Stimulated activated CD8-positive, alpha-beta memory T cell treated with anti-CD3 and anti-CD28 coated beads, Interleukin-4, amount 100 ng/mL, for 48 hours (primary cell): ENCODE results near the gene SLC6A8.

ENCODE experiments used
- DNase-seq: peaks from one replicate; pipeline ENCODE4 v3.0.0-alpha.2; 2020

Gene SLC6A8

DNA sequence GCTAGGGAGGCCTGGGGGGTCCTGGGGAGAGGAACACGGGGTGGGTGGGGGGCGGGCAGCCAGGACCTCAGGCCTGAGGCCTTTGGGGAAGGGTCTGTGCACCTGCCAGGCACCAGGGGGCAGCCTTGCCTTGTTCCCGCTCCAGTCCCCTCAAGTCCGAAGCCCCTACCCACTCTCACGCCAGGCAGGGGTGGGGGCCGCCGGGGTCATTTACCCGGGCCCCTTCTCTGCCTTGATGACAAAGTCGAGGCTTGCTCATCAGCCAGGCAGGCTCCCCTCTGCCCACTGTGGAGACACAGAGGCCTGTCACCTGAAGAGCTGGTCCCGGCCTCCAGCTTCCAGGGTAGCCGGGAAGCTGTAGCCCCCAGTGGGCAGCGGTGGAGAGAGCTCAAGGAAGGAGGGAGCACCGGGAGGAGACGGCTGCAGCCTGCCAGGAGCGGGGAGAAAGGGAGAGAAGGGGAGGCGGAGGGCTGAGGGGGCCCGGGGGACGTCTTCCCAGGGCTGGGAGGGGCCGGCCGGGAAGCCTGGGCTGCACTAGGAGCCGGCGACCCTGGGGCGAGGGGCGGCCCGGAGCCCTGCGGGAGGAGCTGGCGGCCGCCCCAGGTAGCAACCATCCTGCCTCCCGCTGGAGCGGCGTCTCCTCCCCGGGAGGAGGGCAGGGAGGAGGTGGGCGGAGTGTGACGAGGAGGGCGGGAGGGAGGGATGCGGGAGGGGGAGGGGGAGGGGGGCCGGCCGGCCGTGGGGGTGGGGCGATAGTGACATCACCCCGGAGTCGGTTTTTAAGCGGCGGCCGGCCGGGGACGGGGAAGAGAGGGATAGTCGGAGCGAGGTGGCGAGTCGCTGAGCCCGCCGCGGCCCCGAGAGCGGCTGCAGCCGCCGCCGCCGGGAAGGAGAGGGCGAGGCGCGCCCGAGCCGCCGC is at the start of gene SLC6A8:
TSS of gene SLC6A8 (plus strand) at position 806 of the 919 bp plus-strand sequence. CDS start 649 bp downstream, outside the sequence.
- peak; percentile 45 for DNase-seq

DNA sequence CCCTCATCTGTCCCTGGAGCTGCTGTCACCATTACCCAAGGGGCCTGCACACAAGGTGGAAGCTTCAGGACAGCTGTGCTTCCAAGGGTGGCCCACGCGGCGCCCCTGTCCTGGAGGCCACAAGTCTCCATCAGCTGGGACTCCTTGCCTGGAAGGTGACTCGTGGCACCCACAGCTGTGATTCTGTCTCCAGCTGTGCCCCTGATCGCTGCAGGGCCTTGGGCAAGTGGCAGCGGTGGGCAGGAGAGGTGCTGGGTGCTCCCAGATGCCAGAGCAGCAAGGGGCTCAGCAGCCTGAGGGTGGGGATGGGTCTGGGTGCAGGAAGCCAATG is 49.7 kb upstream of the SLC6A8 start:
- DNase-seq: no peak

DNA sequence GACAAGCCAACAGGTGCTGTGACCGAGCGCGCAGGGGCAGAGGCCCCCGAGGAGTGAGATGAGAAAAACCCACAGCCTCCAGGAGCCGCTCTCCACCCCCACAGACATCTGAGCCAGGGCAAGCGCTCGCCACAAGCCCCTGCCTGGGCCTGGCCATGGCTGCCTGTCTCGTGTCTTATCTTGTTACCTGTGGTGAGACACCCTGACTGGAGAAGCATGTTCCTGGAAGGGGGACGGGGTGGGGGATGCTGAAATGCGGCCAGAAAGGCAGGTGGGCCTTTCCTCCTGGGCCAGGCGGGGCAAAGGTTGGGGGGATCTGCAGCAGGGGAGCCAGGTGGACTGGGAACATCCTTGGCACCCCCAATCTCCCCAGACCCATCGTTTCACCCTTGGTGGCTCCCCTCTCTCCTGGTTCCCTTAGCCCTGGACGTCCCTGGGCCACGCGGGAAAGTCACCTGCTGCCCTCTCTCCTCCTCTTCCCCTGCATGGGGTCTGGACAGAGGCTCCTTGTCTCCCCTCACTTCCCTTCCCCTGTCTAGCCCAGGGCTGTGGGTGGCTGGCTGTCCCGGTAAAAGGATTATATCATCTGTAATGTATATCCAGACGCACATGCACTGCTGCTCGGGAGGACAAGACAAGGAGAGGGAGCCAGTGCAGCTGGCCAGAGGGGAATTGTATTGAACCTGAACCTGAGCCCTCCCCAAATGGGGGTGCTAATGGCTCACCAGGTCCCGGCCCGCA is 49.1 kb upstream of the SLC6A8 start:
- DNase-seq: no peak

DNA sequence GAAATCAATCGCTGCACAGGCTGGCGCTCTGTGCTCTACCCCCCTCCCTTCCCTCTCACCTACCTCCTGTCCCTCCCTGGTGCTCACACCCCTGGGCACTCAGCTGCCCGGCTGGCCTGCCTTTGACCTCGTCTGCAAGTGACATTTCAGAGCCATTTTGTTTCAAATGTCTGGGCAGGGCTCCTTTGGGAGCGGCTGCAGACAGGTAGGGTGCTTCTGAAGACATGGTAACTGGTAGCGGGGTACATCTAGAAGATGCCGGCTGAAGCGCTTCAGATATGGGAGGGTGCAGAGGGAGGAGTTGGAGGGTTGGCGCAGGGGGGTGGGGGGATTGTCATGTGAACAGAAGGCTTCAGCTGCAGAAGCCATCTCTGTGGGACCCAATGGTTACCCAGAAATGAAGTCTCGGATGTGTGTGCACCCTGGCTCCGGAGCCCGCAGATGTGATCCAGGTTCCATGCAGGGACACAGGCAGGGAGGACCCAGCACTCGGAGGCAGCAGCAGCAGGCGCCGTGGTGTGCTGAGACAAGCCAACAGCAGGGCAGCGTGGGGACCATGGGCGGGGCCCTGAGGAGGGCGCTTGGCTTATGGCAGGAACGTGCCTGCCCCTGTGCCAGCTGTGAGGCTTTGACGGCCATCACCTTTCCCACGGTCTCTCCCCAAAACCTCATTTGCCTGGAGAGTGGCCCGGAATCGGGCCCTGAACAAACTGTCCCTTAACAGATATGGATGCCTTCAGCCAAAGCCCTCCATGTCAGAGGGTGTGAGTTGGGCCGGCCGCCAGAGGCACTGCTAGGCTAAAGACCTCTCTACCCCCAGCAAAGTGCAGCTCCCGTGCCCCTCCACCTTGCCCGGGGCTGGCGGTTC is 48.3 kb upstream of the SLC6A8 start:
- DNase-seq: no peak

DNA sequence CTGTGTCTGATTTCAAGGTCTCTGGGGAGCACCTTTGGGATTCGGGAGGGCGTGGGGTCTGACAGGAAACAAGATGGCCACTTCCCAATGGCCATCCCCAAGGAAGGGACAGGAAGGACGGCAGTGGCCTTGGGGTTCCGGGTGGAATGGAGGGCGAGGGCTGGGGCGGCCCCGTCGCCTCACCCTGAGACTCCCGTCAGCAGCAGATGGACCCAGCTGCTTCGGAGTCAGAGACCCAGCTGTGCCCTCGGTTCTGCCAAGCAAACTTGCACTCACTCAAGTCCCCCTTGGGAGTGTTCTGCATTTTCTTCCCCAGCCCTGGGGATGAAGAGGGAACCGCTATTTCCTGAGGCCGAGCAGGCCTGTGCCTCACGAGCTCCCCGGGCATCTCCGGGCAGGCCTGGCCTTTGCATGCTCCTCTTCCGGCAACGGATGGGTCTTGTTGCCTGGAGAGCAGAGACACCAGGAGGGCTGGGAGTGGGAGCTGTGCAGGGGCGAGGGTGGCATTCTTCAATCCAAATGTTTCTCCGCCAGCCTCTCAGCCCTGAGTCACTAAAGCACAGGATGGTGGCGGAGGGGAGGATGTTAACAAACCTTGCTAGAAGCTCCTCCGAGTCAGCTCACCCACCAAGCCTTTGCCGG is 47.6 kb upstream of the SLC6A8 start:
- DNase-seq: no peak

DNA sequence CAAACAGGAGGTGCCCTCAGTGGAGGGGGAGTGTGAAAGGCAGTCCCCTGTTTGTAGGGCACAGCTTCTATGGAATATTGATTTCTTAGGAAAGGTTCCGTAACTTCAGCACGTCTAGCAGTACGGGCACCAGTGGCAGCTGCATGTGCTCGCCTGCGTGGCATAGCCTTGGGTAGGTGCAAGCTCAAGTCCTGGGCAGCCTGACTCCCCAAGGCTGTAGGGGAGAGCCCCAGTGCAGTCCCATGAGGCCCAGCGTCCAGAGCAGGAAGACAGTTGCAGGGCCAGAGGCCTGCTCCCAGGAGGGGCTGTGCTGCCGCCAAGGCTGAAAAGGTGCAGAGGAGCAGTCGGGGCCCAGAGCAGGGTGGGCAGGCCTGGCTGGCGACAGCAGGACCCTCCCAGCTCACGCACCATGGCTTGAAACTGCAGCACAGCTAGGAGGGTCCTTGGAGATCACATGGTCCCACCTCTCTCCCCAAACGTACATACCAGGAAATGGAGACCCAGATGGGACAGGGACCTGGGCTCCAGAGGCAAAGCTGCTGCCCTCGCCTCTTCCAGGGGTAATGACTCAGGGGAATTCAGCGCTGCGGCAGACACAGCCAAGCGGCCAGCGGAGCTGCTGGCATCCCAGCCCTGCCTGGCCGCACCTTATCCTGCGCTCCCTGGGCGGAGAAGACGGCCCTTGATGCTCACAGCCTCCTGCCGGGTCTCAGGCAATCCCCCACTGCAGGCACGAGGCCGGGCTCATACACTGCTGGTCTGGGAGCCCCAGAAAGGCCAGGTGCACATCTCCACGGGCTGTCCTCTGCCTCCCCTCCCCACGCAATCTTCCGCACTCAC is 46.8 kb upstream of the SLC6A8 start:
- no peak for DNase-seq

DNA sequence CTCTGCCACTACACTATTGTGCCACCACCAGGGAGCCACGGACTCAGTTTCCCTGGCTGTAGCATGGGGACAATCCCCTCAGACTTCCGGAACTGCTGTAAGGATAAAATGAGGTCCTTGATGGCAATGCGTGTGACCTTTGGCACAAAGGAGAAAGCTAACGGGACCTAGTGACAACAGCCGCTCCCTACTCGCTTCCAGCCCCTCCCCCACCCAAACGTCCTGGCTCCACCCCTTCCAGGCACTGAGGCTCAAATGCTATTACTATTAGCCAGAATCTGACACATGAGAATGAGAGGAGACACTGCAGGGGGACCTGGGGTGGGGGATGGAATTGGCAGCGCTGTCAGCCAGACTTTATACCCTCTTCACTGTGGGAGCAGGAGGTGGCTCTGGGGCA is 46.1 kb upstream of the SLC6A8 start:
- DNase-seq: no peak

DNA sequence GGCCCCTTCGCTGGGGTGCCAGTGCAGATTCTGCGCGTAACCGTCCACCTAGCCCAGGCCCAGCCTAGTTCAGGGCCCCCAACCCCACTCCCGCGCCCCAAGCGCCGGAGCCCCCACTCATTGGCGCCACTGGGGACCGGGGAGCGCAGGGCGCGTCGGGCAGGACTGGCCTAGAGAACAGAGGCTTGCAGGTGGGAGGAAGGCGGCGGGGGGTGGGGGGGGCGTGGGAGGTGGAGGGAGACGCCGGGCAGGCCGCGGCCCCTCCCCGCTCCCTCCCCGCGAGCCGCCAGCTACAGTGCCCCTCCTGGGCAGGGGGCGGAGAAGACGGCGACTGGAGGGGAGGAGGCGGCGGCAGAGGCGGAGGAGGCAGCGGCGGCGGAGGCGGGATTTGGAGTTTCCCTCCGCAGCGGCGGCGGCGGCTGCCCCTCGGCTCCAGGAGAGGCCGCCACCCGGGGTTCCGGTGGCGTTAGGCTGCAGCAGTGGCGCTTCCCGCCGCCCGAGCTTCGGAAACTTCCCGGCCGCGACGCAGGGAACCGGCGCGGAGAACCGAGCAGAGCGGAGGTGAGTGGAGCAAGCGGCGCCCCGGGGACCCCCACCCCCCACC is 45.6 kb upstream of the SLC6A8 start:
- DNase-seq: no peak

DNA sequence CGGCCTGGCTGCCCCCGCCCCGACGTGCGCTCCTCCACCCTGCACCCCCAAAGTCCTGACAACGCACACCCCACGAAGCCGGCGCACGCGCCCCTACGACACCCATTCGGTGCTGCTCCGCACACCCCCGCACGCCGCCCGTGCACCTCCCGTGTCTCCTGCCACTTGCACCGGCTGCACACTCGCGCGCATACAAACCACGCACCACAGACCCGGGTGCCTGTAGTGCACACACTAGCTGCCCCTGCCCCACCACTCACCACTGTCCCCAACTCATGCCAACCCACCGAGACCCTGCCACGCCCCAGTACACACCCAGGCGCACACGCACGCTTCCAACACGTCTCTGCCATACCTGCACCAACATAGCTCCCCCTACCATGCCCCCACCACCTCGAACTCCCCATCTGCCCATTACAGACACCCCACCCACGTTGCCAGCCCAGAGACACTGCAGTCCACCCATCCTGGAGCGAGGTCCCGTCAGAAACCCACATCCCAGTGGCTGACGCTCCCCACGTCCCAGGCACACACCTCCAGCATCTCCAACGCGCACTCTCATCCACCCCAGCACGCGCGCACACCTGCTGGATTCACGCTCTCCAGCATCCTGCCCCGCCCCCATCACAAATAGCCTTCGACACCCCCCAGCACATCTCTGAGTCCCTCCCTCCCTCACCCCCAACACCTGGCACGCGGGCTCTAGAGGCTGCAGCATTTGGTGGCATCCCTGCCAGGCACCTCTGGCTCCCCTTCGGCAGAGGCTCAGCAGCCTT is 44.9 kb upstream of the SLC6A8 start:
- DNase-seq: no peak

DNA sequence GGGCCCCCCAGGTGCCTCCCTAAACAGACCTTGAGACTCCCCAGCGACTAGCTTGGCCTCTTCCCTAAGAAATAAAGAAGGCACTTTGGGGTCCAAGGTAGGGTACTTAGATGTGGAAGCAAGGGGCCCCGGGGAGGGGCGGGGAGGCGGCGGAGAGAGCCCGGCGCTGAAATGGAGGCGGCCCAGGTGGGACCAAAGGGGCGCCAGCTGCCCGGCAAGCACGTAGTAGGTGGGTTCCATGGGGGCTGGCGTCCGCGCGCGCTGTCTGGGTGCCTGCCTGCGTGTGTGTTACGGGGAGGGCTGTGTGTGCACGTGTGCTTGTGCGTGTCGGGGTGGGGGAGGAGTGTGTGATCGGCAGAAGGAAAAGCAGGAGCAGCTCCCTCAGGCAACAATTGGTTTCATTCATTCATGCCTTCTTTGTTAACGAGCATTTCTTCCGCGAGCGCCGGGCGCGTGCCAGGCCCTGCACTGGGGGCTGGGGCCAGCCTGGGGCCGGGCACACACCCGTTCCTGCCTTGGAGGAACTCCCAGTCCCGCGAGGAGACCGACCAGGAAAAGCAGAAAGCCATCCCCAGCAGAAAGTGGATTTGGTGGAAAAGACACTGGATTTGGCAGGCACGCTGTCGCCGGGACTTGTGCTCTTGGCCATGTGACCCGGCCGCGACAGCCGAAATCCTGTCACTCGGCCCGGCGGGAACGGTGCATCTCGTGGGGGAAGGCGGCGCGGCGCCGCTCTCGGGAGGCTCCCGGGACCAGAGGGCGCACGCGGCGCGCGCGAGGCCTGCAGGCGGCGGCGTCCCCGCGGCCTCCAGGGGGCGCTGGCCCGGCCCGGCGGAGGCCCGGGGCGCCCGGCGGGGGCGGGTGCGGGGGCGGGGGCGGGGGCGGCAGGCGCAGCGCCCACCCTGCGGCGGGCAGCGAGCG is 44.0 kb upstream of the SLC6A8 start:
- no peak for DNase-seq

DNA sequence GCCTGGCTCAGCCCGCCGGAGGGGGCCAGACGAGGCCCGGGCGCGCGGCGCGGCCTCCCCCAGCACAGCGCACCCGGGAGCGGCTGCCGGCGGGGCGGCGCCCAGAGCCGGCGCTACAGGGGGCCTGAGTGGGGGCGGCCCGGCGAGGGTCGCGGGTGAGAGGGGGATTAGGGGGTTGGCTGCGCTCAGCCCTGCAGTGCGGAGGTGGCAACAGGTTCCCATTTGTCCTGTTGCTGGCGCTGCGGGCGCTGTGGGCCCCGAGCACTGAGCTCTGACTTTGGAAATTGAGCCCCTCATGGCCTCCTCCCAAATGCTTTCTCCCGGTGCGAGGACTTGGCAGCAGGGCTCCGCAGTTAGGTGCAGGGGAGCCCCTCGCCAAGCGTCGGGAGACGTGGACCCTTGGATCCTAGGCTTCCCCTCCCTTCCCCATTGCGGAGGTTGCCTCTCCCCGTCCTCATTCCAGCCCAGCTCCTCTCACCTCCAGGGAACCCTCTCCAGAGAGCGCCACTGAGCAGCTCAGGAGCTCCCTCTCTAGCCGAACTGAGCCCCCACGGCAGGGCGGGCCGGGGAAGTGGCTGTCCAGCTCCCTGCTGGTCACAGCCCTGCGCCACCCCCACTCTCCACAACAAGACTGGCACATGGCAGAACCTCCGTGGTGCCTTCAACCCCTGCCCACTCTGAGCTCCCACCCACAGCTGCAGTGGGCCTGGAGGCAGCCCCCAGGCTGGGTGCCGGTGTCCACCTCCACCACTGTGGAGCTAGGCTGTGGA is 43.2 kb upstream of the SLC6A8 start:
- no peak for DNase-seq

DNA sequence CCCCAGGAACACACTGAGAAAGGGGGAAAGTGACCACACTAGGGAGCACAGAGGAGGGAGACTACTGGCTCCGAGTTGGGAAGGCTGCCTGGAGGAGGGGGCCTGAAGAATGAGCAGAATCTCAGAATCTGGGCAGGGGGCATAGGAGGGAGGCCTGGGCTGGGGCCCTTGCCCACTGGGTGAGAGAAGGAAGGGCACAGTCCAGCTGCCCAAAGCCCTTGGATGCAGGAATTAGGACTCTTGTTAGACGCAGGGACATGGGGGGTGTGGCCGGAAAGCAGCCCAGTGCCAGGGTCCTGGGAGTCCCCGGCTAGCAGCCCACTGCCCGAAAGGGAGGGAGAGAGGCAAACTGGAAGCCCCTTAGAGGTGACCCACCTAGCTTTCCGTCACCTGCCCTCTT is 42.6 kb upstream of the SLC6A8 start:
- no peak for DNase-seq

DNA sequence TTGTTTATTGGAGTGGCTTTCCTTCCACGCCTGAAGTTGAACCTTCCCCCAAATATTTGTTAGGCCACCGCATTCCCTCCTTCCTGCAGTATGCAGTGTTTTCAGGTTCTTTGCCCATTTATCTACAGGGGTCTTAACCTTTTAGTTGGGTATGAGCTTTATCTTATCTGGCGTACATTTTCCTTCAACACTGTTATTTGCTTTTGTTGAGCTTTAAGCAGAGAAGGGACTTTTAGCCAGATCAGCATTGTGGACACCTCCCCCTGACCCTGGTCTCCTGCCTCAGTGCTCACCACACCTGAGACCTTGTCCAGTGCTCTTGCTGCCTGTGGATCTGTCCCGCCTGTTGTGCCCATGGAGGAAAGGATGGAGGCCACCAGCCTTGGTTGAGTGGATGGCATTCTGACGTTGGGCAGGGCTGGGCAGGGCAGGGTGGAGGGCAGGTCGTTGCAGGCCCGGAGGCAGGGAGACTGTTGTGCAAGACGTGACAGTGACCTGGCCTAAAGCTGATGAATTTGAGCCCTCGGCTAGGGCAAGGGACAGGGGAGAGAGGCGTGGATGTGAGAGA is 41.7 kb upstream of the SLC6A8 start:
- DNase-seq: no peak

DNA sequence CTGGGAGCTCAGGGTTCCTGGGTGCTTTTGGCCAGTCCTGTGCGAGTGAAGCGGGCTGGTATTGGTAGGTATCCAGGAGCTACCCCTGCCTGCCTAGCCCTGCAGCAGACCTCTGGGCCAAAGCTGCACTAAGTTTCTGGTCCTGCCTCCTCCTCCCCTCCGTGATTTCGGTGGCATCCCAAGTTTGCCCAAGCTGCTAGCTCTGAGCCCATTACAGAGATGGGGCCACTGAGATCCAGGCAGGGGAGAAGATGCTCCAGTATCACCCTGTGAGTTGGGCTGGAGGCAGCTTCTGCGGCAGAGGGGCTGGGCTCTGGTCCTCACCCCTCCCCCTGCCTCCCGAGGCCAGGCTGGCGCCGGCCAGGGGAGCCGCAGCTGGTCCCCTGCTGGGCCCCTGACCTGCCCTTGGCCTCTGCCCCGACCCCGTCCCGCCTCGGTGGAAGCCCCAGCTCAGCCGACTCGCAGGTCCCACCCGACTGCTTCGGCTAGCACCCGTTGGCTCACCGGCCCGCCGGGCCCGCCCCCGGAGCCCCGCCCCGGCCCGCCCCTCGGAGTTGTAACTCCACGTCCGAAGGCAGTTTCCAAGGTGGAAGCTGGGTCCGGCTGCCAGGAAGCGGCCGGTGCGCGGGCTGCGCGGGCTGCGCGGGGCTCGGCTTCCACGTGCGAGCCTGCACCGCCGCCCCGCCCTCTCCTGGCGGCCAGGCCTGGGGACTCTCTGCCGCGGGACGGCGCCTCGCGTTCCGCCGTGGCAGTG is 40.9 kb upstream of the SLC6A8 start, which contains the start of gene DUSP9:
TSS of gene DUSP9 (plus strand) at position 584 of the 754 bp plus-strand sequence. CDS start 751 bp downstream, outside the sequence.
- DNase-seq: no peak

DNA sequence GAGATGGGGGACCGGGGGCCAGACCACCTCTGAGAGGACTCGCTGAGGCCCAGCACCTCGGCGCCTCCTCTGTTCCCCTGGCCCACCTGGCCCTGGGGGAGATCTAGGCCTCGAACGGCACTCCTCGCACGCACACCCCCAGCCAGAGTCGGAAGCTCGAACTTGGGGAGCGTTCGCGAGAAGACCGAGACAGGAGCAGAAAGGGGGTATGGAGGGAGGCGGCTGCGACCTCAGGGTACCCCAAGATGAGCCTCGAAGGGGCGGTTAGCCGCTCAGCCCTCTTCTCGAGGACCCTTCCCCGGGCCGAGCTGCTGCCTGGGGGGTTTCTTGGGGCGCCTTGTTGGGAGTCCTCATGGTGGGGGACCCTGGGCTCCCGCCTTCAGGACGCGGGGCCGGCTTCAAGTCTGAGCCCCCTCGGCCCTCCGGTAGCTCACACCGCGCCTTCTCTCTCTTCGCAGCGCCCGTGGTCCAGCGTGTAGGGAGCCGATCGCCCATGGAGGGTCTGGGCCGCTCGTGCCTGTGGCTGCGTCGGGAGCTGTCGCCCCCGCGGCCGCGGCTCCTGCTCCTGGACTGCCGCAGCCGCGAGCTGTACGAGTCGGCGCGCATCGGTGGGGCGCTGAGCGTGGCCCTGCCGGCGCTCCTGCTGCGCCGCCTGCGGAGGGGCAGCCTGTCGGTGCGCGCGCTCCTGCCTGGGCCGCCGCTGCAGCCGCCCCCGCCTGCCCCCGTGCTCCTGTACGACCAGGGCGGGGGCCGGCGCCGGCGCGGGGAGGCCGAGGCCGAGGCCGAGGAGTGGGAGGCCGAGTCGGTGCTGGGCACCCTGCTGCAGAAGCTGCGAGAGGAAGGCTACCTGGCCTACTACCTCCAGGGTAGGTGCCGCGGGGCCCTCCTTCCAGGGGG is 40.0 kb upstream of the SLC6A8 start:
- DNase-seq: no peak
